HG03575 (cell line): Measurements from ENCODE around the gene POLRMT.
"Not testable (repeated sequence)": the region's sequence is repeated elsewhere in the genome, so short reads cannot be mapped to it uniquely, and the experiment has no call there.

ENCODE experiments used
- ATAC-seq: cut with Tn5 transposase; IDR thresholded peaks from one replicate; pipeline ENCODE4 v1.9.1; 2021; ENCODE audit not compliant: unreplicated experiment, insufficient number of reproducible peaks, low FRiP score; ENCODE audit errors: extremely low read depth

POLRMT gene

GRCh38 chr19:585551-586110 lies 47.7 kb downstream of the POLRMT start:
- ATAC-seq: no peak

GRCh38 chr19:585146-585545 lies 48.2 kb downstream of the POLRMT start:
- ATAC-seq: not testable (repeated sequence)

- ATAC-seq: no peak
Measured at GRCh38 chr19:584240-585001, 48.9 kb downstream of the POLRMT start.

GRCh38 chr19:583968-584239 lies 49.4 kb downstream of the POLRMT start:
- no peak for ATAC-seq

GRCh38 chr19:583198-583967 lies 50.0 kb downstream of the POLRMT start:
- ATAC-seq: no peak

- ATAC-seq: no peak
Measured at GRCh38 chr19:582497-583197, 50.7 kb downstream of the POLRMT start.

- ATAC-seq: no peak
Measured at GRCh38 chr19:581399-582111, 51.8 kb downstream of the POLRMT start.

GRCh38 chr19:580274-580835 lies 53.0 kb downstream of the POLRMT start:
- ATAC-seq: no peak

GRCh38 chr19:579842-580155 lies 53.5 kb downstream of the POLRMT start:
- ATAC-seq: no peak

GRCh38 chr19:579111-579841 lies 54.1 kb downstream of the POLRMT start:
- ATAC-seq: no peak

- ATAC-seq: no peak
Measured at GRCh38 chr19:577439-578392, 55.6 kb downstream of the POLRMT start.

GRCh38 chr19:576768-577438 lies 56.4 kb downstream of the POLRMT start:
- ATAC-seq: no peak

GRCh38 chr19:575527-576506 lies 57.5 kb downstream of the POLRMT start:
- ATAC-seq: no peak

GRCh38 chr19:574658-575526 lies 58.4 kb downstream of the POLRMT start:
- no peak for ATAC-seq

GRCh38 chr19:573519-573825 lies 59.9 kb downstream of the POLRMT start:
- no peak for ATAC-seq
